K562 (cell line): ENCODE data around the gene ITGA3. TPM values are rescaled to one million over a fixed set of nuclear protein-coding genes. Genes with fewer than 3 reads are reported as not detected.

ENCODE experiments used
- CBFA2T2 ChIP-seq: fragments of 450-650 bp; conservative IDR thresholded peaks from 2 replicates; pipeline ENCODE4 v1.6.1; 2017; ENCODE audit warnings: mild to moderate bottlenecking
- ETV5 ChIP-seq: sonication (generic); formaldehyde crosslinking; IDR thresholded peaks from 2 replicates; pipeline ENCODE4 v1.4.0; 2020; ENCODE audit warnings: low read depth, mild to moderate bottlenecking, missing genetic modification reagents
- GATA2 ChIP-seq: sonication (generic); formaldehyde crosslinking; IDR thresholded peaks from 2 replicates; pipeline ENCODE4 v1.4.0; 2020; ENCODE audit warnings: mild to moderate bottlenecking, missing genetic modification reagents
- HCFC1 ChIP-seq: IDR thresholded peaks from 2 replicates; pipeline ENCODE4 v1.6.1; 2012; ENCODE audit warnings: low read depth, low read length, improper control_type of control experiment
- HDAC6 ChIP-seq: IDR thresholded peaks from 2 replicates; pipeline ENCODE4 v1.6.1; 2012; ENCODE audit warnings: low read depth, mild to moderate bottlenecking, control low read depth, inconsistent platforms, low read length, moderate library complexity
- KLF13 ChIP-seq: fragments of 450-650 bp; IDR thresholded peaks from 2 replicates; pipeline ENCODE4 v1.6.1; 2016; ENCODE audit warnings: missing genetic modification characterization, low read depth, mild to moderate bottlenecking, missing compliant biosample characterization, moderate library complexity, borderline replicate concordance
- MBD2 ChIP-seq: sonication (generic); IDR thresholded peaks from 2 replicates; pipeline ENCODE4 v1.6.1; 2016; ENCODE audit warnings: low read depth, borderline replicate concordance
- NCOA1 ChIP-seq: fragments of 450-650 bp; IDR thresholded peaks from 2 replicates; pipeline ENCODE4 v1.6.1; 2016; ENCODE audit warnings: low read depth
- TEAD1 ChIP-seq, 2 experiments: fragments of 450-650 bp in 1 of 2; sonication (generic) in 1 of 2; formaldehyde crosslinking; IDR thresholded peaks; 2 replicates each; pipeline versions ENCODE4 v1.4.0 to v1.8.0; 2020 to 2022; ENCODE audit warnings: mild to moderate bottlenecking in 2 of 2, missing genetic modification reagents in 1 of 2
- ZNF766 ChIP-seq: fragments of 200-800 bp; sonication (Bioruptor generic); conservative IDR thresholded peaks from 2 replicates; pipeline ENCODE4 v1.6.1; 2016; ENCODE audit warnings: missing genetic modification characterization, missing compliant biosample characterization
- ZNF785 ChIP-seq: fragments of 250-450 bp; sonication (Bioruptor Pico); IDR thresholded peaks from 2 replicates; pipeline ENCODE4 v1.4.0; 2020; ENCODE audit warnings: mild to moderate bottlenecking
- ZSCAN32 ChIP-seq: fragments of 450-650 bp; formaldehyde crosslinking; IDR thresholded peaks from 2 replicates; pipeline ENCODE4 v1.4.0; 2020; ENCODE audit warnings: mild to moderate bottlenecking, moderate library complexity
- polyA plus RNA-seq, 8 experiments: library from polyadenylated mRNA; depleted of rRNA in 4 of 8; stranded (reverse) in 5 of 8; unstranded in 3 of 8; fragments of >200 nt; fragmentation: Nextera tagmentation in 2 of 8; fragmentation: Illumina TruSeq in 1 of 8; extraction: Ambion mirVana in 2 of 8; extraction: Trizol in 1 of 8; gene quantifications; 2 replicates each; pipeline versions ENCODE4 v1.2.1 to v1.2.3, GENCODE V29; 2011 to 2014; ENCODE audit warnings: inconsistent platforms in 1 of 8, missing spikeins in 1 of 8
- total RNA-seq, 7 experiments: library from RNA; depleted of rRNA in 6 of 7; stranded (reverse); fragments of >200 nt in 6 of 7; fragmentation: Illumina TruSeq in 2 of 7; extraction: Trizol in 2 of 7; gene quantifications; 2 replicates each; pipeline versions ENCODE4 v1.2.1 to v1.2.3, GENCODE V29; 2011 to 2021; ENCODE audit warnings: low replicate concordance in 1 of 7
- TF ChIP-seq, protein P1 (sequence below): fragments of 450-650 bp; IDR thresholded peaks from 2 replicates; pipeline ENCODE4 v1.6.1; 2016; ENCODE audit warnings: mild to moderate bottlenecking, moderate library complexity

Gene ITGA3
- total and polyA plus RNA-seq, 9 of the 15 experiments (the other 6 are each of a cell fraction or from before 2014, with no cell fraction given) = 0.03 to 0.75 (median 0.14) TPM; not detected in 2

DNA sequence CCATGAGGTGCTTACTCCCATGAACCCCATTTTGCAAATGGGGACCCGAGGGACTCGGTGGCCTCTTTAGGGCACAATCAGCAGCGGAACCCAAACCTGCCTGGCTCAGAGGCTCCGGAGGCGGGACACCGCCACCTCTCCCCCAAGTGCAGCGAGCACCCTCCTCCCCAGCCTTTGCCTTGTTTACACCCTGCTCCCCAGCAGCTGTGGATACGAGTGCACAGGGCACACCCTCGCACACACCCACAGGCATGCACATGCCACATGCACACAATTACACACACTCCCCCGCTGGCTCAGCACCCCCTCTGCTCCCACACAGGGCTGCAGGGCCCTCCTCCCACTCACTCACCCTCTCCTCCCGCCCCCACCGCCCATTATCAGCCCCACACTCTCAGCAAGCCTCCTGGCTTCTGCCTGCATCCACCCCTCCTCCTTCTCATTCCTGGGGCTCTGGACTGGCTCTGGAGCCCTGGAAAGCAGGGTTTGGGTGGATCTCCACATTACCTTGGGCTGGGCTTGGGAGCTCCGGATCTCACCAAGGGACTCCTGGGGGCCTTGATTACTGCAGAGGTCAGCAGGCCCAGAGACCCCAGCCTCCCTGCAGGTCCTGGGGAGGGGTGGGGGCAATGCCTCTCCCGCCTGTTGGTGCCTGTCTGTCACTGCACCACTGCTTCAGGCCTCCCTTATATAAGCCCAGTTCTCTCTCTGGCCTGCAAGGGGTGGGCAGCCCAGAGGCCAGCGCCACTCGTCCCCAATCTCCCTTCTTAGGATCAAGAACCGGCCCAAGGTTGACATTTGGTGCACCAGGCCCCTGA, 45.6 kb downstream of the ITGA3 start (continued):
- TF ChIP-seq, protein P1, sequence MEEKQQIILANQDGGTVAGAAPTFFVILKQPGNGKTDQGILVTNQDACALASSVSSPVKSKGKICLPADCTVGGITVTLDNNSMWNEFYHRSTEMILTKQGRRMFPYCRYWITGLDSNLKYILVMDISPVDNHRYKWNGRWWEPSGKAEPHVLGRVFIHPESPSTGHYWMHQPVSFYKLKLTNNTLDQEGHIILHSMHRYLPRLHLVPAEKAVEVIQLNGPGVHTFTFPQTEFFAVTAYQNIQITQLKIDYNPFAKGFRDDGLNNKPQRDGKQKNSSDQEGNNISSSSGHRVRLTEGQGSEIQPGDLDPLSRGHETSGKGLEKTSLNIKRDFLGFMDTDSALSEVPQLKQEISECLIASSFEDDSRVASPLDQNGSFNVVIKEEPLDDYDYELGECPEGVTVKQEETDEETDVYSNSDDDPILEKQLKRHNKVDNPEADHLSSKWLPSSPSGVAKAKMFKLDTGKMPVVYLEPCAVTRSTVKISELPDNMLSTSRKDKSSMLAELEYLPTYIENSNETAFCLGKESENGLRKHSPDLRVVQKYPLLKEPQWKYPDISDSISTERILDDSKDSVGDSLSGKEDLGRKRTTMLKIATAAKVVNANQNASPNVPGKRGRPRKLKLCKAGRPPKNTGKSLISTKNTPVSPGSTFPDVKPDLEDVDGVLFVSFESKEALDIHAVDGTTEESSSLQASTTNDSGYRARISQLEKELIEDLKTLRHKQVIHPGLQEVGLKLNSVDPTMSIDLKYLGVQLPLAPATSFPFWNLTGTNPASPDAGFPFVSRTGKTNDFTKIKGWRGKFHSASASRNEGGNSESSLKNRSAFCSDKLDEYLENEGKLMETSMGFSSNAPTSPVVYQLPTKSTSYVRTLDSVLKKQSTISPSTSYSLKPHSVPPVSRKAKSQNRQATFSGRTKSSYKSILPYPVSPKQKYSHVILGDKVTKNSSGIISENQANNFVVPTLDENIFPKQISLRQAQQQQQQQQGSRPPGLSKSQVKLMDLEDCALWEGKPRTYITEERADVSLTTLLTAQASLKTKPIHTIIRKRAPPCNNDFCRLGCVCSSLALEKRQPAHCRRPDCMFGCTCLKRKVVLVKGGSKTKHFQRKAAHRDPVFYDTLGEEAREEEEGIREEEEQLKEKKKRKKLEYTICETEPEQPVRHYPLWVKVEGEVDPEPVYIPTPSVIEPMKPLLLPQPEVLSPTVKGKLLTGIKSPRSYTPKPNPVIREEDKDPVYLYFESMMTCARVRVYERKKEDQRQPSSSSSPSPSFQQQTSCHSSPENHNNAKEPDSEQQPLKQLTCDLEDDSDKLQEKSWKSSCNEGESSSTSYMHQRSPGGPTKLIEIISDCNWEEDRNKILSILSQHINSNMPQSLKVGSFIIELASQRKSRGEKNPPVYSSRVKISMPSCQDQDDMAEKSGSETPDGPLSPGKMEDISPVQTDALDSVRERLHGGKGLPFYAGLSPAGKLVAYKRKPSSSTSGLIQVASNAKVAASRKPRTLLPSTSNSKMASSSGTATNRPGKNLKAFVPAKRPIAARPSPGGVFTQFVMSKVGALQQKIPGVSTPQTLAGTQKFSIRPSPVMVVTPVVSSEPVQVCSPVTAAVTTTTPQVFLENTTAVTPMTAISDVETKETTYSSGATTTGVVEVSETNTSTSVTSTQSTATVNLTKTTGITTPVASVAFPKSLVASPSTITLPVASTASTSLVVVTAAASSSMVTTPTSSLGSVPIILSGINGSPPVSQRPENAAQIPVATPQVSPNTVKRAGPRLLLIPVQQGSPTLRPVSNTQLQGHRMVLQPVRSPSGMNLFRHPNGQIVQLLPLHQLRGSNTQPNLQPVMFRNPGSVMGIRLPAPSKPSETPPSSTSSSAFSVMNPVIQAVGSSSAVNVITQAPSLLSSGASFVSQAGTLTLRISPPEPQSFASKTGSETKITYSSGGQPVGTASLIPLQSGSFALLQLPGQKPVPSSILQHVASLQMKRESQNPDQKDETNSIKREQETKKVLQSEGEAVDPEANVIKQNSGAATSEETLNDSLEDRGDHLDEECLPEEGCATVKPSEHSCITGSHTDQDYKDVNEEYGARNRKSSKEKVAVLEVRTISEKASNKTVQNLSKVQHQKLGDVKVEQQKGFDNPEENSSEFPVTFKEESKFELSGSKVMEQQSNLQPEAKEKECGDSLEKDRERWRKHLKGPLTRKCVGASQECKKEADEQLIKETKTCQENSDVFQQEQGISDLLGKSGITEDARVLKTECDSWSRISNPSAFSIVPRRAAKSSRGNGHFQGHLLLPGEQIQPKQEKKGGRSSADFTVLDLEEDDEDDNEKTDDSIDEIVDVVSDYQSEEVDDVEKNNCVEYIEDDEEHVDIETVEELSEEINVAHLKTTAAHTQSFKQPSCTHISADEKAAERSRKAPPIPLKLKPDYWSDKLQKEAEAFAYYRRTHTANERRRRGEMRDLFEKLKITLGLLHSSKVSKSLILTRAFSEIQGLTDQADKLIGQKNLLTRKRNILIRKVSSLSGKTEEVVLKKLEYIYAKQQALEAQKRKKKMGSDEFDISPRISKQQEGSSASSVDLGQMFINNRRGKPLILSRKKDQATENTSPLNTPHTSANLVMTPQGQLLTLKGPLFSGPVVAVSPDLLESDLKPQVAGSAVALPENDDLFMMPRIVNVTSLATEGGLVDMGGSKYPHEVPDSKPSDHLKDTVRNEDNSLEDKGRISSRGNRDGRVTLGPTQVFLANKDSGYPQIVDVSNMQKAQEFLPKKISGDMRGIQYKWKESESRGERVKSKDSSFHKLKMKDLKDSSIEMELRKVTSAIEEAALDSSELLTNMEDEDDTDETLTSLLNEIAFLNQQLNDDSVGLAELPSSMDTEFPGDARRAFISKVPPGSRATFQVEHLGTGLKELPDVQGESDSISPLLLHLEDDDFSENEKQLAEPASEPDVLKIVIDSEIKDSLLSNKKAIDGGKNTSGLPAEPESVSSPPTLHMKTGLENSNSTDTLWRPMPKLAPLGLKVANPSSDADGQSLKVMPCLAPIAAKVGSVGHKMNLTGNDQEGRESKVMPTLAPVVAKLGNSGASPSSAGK = peak; percentile 20; the same call in 1 of the 2 replicates
- TF ChIP-seq ZNF785 (CRISPR knock-in tag) (no peak), ETV5 (CRISPR knock-in tag) (no peak), TEAD1 (CRISPR knock-in tag; IDR thresholded peaks at IDR 0.05) (no peak), ZSCAN32 (CRISPR knock-in tag) (no peak), NCOA1 (0 out of 2 replicates have a peak, but pooled peaks have one; percentile 19), HDAC6 (no peak), GATA2 (no peak), CBFA2T2 (peak; percentile 34; the same call in 1 of the 2 replicates), HCFC1 (no peak), ZNF766 (0 out of 2 replicates have a peak, but pooled peaks have one; percentile 9), KLF13 (no peak), MBD2 (no peak)
